HG03432 (cell line): ENCODE data around the gene SON.

ENCODE experiments used
- ATAC-seq: cut with Tn5 transposase; IDR thresholded peaks from one replicate; pipeline ENCODE4 v1.9.1; 2021; ENCODE audit warnings: mild to moderate bottlenecking, moderate library complexity; ENCODE audit not compliant: unreplicated experiment

The SON gene

DNA sequence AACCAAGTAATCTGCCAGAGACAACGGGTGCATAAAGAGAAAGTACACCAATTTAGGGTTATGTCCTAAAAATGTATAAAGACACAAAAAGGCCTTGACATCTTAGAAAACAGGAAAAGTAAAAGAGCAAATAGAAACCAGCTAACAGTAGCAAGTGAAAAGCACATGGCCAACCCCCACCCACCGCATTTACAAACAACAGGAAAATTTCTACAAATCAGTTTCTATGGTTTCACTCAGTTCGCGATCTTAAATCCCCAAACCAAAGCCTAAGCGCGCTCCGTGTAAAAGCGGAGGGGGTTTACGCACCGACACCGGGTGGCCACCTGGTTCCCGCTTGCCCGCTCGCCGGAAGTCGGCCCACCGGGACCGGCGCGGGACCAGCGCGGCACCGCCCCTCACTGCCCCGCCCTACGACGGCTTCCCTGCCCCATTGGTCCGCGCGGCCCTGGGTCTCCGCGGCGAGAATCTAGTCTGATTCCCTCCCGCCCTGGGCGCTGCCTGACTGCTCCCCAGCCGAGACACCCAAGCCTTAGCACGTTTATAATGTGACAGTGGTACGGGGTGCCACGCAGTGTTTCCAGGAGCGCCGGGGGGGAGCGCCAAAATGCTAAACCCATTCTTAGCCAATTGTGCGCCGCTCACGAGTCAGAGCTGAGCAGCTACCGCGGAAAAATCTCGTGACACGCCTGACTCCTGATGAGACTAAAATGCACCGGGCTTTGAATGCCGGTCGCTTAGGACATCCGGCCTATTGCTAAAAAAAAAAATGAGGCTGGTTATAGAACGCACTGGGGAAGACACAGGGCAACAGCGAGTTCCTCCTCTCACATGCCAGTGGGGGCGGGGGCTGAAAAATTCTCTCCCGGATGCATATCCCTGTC lies 840 bp upstream of the SON start, which contains the start of gene GART:
Gene GART, minus strand, starts transcription at position 362 of the 884 bp plus-strand sequence. CDS start 2,802 bp downstream, outside the sequence.
- peak; percentile 66 for ATAC-seq

DNA sequence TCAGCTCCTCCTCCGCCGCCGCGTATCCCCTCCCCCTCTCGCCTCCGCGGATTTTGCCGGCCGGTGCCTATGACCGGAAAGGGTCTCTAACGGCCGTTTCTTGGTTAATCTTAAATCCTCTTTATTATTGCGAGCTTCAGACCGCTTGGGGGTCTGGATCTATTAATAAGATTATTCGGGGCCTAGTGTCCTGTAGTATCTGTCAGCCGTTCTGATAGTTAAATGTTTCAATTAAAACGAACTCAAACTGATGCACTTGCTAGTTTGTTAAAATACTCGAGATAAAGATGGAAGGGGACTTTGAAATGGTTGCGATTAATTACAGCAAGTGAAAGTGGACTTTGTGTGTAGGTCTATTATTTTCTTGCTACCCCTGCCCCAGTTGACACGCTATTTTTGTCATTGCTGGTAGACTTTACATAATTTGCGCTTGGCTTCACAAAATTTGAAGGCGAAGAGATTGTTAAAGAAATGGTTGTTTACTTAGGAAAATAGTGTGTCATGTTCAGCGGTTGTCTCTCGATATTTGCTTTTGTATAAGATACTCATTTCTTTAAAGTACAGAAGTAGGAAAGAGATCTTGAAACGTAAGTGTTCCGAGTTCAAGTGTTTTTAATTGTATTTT lies 779 bp downstream of the SON start:
- ATAC-seq, result peak; percentile 12

DNA sequence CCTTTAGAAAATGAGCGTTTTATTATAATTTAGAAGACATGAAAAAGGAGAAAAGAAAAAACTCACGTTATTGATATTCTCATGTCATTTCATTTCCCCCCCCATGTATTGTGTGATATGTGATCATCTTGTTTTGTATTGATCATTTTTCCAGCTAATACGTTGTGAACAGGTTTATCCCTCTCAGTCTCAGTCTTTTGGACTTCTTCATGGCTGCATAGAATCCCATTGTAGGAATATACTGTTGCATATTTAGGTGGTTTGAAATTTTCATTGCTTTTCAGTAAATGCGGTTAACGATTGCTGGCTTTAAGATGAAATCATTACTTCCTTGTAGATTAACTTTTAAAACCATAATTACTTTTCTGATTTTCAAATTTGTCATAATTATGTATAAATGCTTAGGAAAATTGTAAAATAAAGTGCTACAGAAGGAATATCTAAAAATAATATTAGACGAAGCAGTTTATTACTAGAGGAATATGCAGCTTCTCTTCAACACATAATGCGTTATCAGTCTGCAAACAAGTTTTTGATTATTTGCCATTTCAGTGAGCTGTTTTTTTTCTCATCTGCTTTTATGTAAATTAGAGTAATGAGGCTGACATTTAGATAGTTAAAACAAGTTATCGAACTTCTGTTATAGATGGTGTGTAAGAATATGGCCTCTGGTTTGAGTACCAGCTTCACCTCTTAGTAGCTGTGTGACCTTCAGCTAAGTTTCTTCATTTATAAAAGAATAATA lies 1.8 kb downstream of the SON start:
- no peak for ATAC-seq

DNA sequence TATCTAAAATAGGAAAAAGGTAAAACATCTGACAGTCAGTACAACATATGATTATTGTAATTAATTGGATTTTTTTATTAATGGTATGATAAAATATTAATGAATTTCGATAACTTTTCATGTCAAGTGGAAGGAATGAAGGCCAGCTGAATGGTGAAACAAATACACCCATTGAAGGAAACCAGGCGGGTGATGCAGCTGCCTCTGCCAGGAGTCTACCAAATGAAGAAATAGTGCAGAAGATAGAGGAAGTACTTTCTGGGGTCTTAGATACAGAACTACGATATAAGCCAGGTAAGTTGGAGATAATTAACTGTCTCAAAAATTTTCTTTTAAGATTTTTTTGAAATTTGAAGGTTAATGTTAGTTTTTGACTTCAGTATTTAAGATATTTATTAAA lies 3.2 kb downstream of the SON start:
- ATAC-seq, result no peak

DNA sequence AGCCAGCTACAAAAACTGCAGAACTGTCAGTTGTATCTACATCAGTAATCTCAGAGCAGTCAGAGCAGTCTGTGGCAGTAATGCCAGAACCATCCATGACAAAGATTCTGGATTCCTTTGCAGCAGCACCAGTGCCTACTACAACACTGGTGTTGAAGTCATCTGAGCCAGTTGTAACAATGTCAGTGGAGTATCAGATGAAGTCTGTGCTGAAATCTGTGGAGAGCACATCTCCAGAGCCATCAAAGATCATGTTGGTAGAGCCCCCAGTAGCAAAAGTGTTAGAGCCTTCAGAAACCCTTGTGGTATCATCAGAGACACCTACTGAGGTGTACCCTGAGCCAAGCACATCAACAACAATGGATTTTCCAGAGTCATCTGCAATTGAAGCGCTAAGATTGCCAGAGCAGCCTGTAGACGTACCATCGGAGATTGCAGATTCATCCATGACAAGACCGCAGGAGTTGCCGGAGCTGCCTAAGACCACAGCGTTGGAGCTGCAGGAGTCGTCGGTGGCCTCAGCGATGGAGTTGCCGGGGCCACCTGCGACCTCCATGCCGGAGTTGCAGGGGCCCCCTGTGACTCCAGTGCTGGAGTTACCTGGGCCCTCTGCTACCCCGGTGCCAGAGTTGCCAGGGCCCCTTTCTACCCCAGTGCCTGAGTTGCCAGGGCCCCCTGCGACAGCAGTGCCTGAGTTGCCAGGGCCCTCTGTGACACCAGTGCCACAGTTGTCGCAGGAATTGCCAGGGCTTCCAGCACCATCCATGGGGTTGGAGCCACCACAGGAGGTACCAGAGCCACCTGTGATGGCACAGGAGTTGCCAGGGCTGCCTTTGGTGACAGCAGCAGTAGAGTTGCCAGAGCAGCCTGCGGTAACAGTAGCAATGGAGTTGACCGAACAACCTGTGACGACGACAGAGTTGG lies 7.3 kb downstream of the SON start:
- ATAC-seq, result no peak

DNA sequence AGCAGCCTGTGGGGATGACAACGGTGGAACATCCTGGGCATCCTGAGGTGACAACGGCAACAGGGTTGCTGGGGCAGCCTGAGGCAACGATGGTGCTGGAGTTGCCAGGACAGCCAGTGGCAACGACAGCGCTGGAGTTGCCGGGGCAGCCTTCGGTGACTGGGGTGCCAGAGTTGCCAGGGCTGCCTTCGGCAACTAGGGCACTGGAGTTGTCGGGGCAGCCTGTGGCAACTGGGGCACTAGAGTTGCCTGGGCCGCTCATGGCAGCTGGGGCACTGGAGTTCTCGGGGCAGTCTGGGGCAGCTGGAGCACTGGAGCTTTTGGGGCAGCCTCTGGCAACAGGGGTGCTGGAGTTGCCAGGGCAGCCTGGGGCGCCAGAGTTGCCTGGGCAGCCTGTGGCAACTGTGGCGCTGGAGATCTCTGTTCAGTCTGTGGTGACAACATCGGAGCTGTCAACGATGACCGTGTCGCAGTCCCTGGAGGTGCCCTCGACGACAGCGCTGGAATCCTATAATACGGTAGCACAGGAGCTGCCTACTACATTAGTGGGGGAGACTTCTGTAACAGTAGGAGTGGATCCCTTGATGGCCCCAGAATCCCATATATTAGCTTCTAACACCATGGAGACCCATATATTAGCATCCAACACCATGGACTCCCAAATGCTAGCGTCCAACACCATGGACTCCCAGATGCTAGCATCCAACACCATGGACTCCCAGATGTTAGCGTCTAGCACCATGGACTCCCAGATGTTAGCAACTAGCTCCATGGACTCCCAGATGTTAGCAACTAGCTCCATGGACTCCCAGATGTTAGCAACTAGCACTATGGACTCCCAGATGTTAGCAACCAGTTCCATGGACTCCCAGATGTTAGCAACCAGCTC lies 8.2 kb downstream of the SON start:
- ATAC-seq, result no peak

DNA sequence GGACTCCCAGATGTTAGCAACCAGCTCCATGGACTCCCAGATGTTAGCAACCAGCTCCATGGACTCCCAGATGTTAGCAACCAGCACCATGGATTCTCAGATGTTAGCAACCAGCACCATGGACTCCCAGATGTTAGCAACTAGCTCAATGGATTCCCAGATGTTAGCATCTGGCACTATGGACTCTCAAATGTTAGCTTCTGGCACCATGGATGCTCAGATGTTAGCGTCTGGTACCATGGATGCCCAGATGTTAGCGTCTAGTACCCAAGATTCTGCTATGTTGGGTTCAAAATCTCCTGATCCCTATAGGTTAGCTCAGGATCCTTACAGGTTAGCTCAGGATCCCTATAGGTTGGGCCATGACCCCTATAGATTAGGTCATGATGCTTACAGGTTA lies 8.8 kb downstream of the SON start:
- no peak for ATAC-seq

DNA sequence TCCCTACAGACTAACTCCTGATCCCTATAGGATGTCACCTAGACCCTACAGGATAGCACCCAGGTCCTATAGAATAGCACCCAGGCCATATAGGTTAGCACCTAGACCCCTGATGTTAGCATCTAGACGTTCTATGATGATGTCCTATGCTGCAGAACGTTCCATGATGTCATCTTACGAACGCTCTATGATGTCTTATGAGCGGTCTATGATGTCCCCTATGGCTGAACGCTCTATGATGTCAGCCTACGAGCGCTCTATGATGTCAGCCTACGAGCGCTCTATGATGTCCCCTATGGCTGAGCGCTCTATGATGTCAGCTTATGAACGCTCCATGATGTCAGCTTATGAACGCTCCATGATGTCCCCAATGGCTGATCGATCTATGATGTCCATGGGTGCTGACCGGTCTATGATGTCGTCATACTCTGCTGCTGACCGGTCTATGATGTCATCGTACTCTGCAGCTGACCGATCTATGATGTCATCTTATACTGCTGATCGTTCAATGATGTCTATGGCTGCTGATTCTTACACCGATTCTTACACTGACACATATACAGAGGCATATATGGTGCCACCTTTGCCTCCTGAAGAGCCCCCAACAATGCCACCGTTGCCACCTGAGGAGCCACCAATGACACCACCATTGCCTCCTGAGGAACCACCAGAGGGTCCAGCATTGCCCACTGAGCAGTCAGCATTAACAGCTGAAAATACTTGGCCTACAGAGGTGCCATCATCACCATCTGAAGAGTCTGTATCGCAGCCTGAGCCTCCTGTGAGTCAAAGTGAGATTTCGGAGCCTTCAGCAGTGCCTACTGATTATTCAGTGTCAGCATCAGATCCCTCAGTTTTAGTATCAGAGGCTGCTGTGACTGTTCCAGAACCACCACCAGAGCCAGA lies 9.5 kb downstream of the SON start:
- ATAC-seq, result no peak

DNA sequence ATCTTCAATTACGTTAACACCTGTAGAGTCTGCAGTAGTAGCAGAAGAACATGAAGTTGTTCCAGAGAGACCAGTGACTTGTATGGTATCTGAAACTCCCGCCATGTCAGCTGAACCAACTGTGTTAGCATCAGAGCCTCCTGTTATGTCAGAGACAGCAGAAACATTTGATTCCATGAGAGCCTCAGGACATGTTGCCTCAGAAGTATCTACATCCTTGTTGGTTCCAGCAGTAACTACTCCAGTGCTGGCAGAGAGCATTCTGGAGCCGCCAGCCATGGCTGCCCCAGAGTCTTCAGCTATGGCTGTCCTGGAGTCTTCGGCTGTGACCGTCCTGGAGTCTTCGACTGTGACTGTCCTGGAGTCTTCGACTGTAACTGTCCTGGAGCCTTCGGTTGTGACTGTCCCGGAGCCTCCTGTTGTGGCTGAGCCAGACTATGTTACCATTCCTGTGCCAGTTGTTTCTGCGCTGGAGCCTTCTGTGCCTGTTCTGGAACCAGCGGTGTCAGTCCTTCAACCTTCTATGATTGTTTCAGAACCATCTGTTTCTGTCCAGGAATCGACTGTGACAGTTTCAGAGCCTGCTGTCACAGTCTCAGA lies 10.3 kb downstream of the SON start:
- ATAC-seq, result no peak

DNA sequence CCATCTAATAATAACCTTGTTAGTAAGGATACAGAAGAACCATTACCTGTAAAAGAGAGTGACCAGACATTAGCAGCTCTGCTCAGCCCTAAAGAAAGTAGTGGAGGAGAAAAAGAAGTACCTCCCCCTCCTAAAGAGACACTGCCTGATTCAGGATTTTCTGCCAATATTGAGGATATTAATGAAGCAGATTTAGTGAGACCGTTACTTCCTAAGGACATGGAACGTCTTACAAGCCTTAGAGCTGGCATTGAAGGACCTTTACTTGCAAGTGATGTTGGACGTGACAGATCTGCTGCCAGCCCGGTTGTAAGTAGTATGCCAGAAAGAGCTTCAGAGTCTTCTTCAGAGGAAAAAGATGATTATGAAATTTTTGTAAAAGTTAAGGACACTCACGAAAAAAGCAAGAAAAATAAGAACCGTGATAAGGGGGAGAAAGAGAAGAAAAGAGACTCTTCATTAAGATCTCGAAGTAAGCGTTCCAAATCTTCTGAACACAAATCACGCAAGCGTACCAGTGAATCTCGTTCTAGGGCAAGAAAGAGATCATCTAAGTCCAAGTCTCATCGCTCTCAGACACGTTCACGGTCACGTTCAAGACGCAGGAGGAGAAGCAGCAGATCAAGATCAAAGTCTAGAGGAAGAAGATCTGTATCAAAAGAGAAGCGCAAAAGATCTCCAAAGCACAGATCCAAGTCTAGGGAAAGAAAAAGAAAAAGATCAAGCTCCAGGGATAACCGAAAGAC lies 11.6 kb downstream of the SON start:
- ATAC-seq, result no peak

DNA sequence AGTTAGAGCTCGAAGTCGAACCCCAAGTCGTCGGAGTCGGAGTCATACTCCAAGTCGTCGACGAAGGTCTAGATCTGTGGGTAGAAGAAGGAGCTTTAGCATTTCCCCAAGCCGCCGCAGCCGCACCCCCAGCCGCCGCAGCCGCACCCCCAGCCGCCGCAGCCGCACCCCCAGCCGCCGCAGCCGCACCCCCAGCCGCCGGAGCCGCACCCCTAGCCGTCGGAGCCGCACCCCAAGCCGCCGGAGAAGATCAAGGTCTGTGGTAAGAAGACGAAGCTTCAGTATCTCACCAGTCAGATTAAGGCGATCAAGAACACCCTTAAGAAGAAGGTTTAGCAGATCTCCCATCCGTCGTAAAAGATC lies 12.1 kb downstream of the SON start:
- ATAC-seq, result no peak

DNA sequence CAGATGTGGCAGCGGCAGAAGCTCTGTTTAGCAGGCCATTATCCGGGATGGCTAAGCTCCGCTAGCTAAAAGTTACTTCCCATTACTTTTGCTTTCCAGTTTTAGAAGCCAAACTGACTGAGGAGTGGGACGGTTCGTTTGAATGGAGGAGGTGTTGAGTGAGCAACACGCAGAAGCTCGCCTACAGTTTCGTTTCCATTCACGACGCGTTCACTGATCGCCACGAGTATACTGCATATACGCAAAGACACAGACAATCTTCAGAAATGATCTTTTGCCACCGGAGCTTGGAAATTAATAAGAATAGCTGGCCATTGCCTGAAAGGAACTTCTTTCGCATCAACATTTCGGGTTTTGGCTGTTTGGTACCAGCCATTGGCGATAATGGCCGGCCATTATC lies 14.6 kb downstream of the SON start:
- no peak for ATAC-seq

DNA sequence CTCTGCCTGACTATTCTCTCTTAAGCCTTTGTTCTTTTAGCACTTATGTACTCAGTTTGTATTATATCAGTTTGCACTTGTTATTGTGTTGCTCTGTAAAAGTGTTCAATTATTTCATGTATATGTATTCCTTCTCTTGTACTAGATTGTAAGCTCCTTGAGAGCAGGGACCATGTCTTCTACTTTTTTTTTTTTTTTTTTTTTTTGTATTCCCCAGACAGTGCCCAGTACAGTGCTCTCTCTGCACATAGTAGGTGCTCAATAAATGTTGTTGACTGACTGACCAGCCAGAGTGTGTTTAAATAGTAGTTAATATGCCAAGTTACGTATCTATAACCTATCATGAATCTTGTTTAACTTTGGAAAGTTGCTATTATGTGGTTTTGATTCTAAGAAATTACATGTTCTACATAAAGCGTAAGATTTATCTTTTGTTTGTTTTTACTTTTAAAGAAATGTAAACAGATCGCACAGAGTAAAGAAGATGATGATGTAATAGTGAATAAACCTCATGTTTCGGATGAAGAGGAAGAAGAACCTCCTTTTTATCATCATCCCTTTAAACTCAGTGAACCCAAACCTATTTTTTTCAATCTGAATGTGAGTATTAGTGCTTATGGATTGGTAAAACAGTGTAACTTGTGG lies 16.1 kb downstream of the SON start:
- no peak for ATAC-seq

DNA sequence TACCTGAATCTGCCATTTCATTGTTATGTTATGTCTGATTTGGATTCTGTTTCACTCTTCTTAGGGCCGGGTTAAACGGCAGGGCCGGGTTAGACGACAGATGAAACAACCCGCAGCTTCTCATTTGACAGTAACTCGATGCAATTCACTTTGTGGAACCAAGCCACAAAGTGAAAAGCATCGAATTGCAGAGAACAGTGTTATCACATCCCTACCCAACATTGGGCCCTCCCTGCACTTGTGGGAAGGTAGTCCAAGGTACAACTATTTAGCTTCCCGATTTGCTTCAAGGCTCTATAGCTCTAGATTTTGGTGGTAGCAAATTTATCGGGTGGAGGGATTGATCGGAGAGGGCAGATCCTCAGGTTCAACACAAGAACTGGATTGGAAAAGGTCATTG lies 17.0 kb downstream of the SON start:
- no peak for ATAC-seq

DNA sequence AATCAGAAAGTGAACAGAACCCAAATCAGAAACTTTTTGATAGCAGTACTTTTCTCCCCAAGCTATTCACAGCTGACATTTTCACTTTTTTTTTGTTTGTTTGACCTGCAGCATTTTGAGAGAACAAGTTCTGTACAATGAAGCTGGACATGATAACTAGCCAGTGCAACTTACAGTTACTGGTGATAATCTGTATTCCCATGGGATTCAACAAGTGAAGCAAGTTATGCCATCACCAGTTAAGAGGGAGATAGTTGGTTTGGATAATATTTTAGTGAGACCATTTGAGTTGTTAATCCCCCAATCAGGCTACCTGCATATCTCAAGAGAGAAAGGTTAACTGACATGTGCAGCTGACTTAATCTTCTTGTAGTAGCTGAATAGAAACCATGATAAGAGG lies 18.1 kb downstream of the SON start:
- ATAC-seq, result no peak

DNA sequence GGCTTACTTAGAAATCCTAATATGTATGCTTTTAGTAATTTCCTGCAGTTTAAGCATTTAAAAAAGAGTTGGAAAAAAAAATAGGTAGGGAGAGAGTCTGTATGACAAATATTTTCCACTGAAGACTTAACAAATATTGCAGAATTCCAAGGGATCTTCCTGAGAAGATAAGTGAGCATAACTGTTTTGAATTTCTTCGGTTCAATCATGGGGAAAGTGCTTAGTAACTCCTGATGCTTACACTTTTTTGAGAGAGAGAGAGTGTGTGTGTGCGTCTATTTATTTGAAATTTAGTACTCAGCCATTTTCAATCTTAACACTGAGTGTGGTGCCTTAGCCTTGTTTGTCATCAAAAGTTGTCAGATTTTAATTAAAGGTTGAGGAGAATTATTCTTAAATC lies 18.5 kb downstream of the SON start:
- ATAC-seq, result no peak

DNA sequence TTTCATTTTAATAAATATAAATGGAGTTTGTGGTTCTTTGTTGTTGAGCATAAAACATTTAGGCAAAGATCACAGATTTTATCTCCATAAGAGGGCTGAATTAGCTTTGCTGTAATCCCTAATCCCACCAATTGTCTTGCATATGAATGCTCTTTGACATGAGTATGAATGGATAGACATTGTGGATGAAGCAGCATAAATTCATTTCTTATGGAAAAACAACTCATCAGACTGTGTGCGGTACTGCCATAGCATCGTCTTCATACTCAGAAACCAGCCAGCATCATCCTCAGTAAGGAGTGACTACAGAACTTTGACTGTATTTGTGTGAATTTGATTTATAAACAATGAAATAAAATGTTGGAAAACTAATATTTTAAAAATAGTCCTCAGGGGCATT lies 19.6 kb downstream of the SON start:
- no peak for ATAC-seq
